GM12878 (cell line): ENCODE measurements around the gene MICALL2. TPM values are rescaled to one million over a fixed set of nuclear protein-coding genes. Genes with fewer than 3 reads are reported as not detected.

Experiments
- ATAC-seq: fragments of 200-7000 bp; cut with Tn5 transposase; 3 replicates; pipeline ENCODE4 v1.9.1; 2020; ENCODE audit warnings: mild to moderate bottlenecking, moderate library complexity
- BruUV-seq: library from RNA; stranded (reverse); fragments of 400-500 nt; replicated peaks from 2 replicates; lab custom pipeline; 2021; lab: Mats Ljungman, UMichigan
- CTCF ChIA-PET: fragments of 300-600 bp; sonication (Branson Sonifier 250); formaldehyde crosslinking; extraction: SDS; loops from one replicate; lab custom pipeline; 2021; ENCODE audit warnings: inconsistent platforms; lab: Yijun Ruan, JAX
- POLR2A ChIA-PET: fragments of 350-600 bp; formaldehyde crosslinking; extraction: SDS; loops from one replicate; lab custom pipeline; 2021; ENCODE audit warnings: inconsistent platforms; lab: Charles Lee
- RAD21 ChIA-PET: fragments of 300-600 bp; sonication (Branson Sonifier 250); formaldehyde crosslinking; loops from one replicate; lab custom pipeline; 2023; ENCODE audit warnings: antibody characterized with exemption; ENCODE audit not compliant: unreplicated experiment; lab: Charles Lee
- SMC1A ChIA-PET: fragments of 300-600 bp; sonication (Branson Sonifier 250); formaldehyde crosslinking; loops from one replicate; lab custom pipeline; 2023; ENCODE audit not compliant: unreplicated experiment, uncharacterized antibody; lab: Charles Lee
- DNase-seq: peaks from one replicate; pipeline ENCODE4 v3.0.0-alpha.2; 2011; ENCODE audit warnings: low read depth, low spot score
- FAIRE-seq: peaks from 3 replicates; lab custom pipeline; 2011; peaks lifted over from hg19 to GRCh38; lab: Jason Lieb, UNC
- H2AFZ ChIP-seq: 2 replicates; pipeline ENCODE4 v1.6.0; 2011; ENCODE audit warnings: low read depth, low read length, control low read depth; ENCODE audit not compliant: control insufficient read depth
- H3K27ac ChIP-seq: 2 replicates; pipeline ENCODE4 v1.5.1; 2011; ENCODE audit warnings: control low read depth; ENCODE audit not compliant: control insufficient read depth, insufficient read depth
- H3K27me3 ChIP-seq, 2 experiments: replicated peaks in 1 of 2; 2 replicates each; pipeline versions ENCODE4 v1.6.0 to v1.6.1; 2011; ENCODE audit warnings: low read length in 1 of 2; ENCODE audit not compliant: control insufficient read depth in 2 of 2, insufficient read depth in 2 of 2
- H3K36me3 ChIP-seq, 2 experiments: 2 replicates each; pipeline ENCODE4 v1.5.1; 2011; ENCODE audit warnings: low read length in 1 of 2; ENCODE audit not compliant: control insufficient read depth in 2 of 2, insufficient read depth in 2 of 2
- H3K4me1 ChIP-seq: 2 replicates; pipeline ENCODE4 v1.6.1; 2011; ENCODE audit warnings: mild to moderate bottlenecking, low read length, moderate library complexity, mixed read lengths; ENCODE audit not compliant: control insufficient read depth, insufficient read depth
- H3K4me2 ChIP-seq: 2 replicates; pipeline ENCODE4 v1.6.0; 2011; ENCODE audit warnings: control low read depth; ENCODE audit not compliant: control insufficient read depth, insufficient read depth
- H3K4me3 ChIP-seq: fragments of 200-600 bp; sonication (generic); 2 replicates; pipeline ENCODE4 v1.5.1; 2016
- H3K79me2 ChIP-seq: 2 replicates; pipeline ENCODE4 v1.6.0; 2011; ENCODE audit warnings: low read length; ENCODE audit not compliant: control insufficient read depth, insufficient read depth
- H3K9ac ChIP-seq: 2 replicates; pipeline ENCODE4 v1.8.0; 2011; ENCODE audit warnings: low read length, control low read depth, mixed read lengths; ENCODE audit not compliant: control insufficient read depth, insufficient read depth
- H3K9me3 ChIP-seq: replicated peaks from 3 replicates; pipeline ENCODE4 v1.5.1; 2011; ENCODE audit warnings: mild to moderate bottlenecking, low read length; ENCODE audit not compliant: control insufficient read depth, insufficient read depth
- H4K20me1 ChIP-seq: 2 replicates; pipeline ENCODE4 v1.6.0; 2011; ENCODE audit not compliant: control insufficient read depth, insufficient read depth
- BRCA1 ChIP-seq: IDR thresholded peaks from 2 replicates; pipeline ENCODE4 v1.6.1; 2011; ENCODE audit warnings: low read depth, low read length, improper control_type of control experiment
- CREB1 ChIP-seq: IDR thresholded peaks from 2 replicates; pipeline ENCODE4 v1.6.1; 2012; ENCODE audit warnings: low read depth, mild to moderate bottlenecking, inconsistent platforms
- CTCF ChIP-seq, 3 experiments: IDR thresholded peaks in 2 of 3; conservative IDR thresholded peaks in 1 of 3; 2 replicates each; pipeline ENCODE4 v1.5.1; 2011; ENCODE audit warnings: low read depth in 3 of 3, low read length in 3 of 3, mild to moderate bottlenecking in 3 of 3, control low read depth in 2 of 3, moderate library complexity in 2 of 3, inconsistent platforms in 1 of 3, mixed read lengths in 1 of 3; ENCODE audit not compliant: control insufficient read depth in 2 of 3, insufficient read depth in 1 of 3; ENCODE audit errors: extremely low read depth in 1 of 3
- GATAD2B ChIP-seq: fragments of 450-650 bp; conservative IDR thresholded peaks from 2 replicates; pipeline ENCODE4 v1.6.1; 2017; ENCODE audit warnings: low read depth, mild to moderate bottlenecking, moderate library complexity
- IKZF1 ChIP-seq: fragments of 450-650 bp; conservative IDR thresholded peaks from 2 replicates; pipeline ENCODE4 v1.6.1; 2017; ENCODE audit warnings: antibody characterized with exemption, mild to moderate bottlenecking
- JUNB ChIP-seq: IDR thresholded peaks from 2 replicates; pipeline ENCODE4 v1.6.1; 2016; ENCODE audit warnings: antibody characterized with exemption, mild to moderate bottlenecking
- MXI1 ChIP-seq: fragments of 150-350 bp; IDR thresholded peaks from 2 replicates; pipeline ENCODE4 v1.6.1; 2011; ENCODE audit warnings: low read depth, mild to moderate bottlenecking, inconsistent platforms, low read length, improper control_type of control experiment
- NBN ChIP-seq: fragments of 450-650 bp; IDR thresholded peaks from 2 replicates; pipeline ENCODE4 v1.6.1; 2016
- NR2C1 ChIP-seq: fragments of 450-650 bp; IDR thresholded peaks from 2 replicates; pipeline ENCODE4 v1.6.1; 2017; ENCODE audit warnings: antibody characterized with exemption, mild to moderate bottlenecking, moderate library complexity
- NRF1 ChIP-seq: conservative IDR thresholded peaks from 2 replicates; pipeline ENCODE4 v1.6.1; 2011; ENCODE audit warnings: mild to moderate bottlenecking, low read depth, low read length, improper control_type of control experiment
- REST ChIP-seq: IDR thresholded peaks from 2 replicates; pipeline ENCODE4 v1.6.1; 2012; ENCODE audit warnings: mild to moderate bottlenecking, low read depth, low read length
- SIN3A ChIP-seq: IDR thresholded peaks from 2 replicates; pipeline ENCODE4 v1.6.1; 2012; ENCODE audit warnings: low read depth, low read length, improper control_type of control experiment
- STAT3 ChIP-seq: IDR thresholded peaks from 2 replicates; pipeline ENCODE4 v1.6.1; 2011; ENCODE audit warnings: low read depth, low read length, improper control_type of control experiment
- ZBTB40 ChIP-seq: fragments of 450-650 bp; IDR thresholded peaks from 2 replicates; pipeline ENCODE4 v1.6.1; 2016; ENCODE audit warnings: mild to moderate bottlenecking, moderate library complexity, borderline replicate concordance
- WGBS: methylation state at CpG from one replicate; pipeline ENCODE4 v1.1.6; 2016; ENCODE audit warnings: low lambda C conversion rate; ENCODE audit not compliant: insufficient replicate concordance, insufficient coverage; ENCODE audit errors: missing lambda C conversion rate; 5-methylcytosine and 5-hydroxymethylcytosine counted together
- in situ Hi-C: fragments of 300-500 bp; cut with MboI; formaldehyde crosslinking; loops from 9 replicates; pipeline ENCODE4 v1.14.3; 2018; ENCODE audit warnings: mixed read lengths
- intact Hi-C: fragments of 100-400 bp; cut with micrococcal nuclease; formaldehyde crosslinking; loops from one replicate; pipeline ENCODE4 v1.14.2; 2022; ENCODE audit not compliant: unreplicated experiment
- polyA plus RNA-seq, 11 experiments: library from polyadenylated mRNA; depleted of rRNA in 4 of 11; unstranded in 6 of 11; stranded (reverse) in 5 of 11; fragments of >200 nt; fragmentation: Nextera tagmentation in 4 of 11; fragmentation: Illumina TruSeq in 1 of 11; extraction: Ambion mirVana in 4 of 11; extraction: Trizol in 1 of 11; gene quantifications; 1 replicate in 1 of 11; 2 replicates in 10 of 11; pipeline versions ENCODE4 v1.2.1 to v1.2.3, GENCODE V29; 2011 to 2016; ENCODE audit warnings: inconsistent platforms in 2 of 11, missing spikeins in 2 of 11, low read depth in 1 of 11
- total RNA-seq, 4 experiments: library from RNA; depleted of rRNA in 3 of 4; stranded (reverse); fragments of >200 nt in 3 of 4; fragmentation: Illumina TruSeq in 1 of 4; extraction: Trizol in 1 of 4; gene quantifications; 2 replicates each; pipeline versions ENCODE4 v1.2.1 to v1.2.3, GENCODE V29; 2013 to 2021

The MICALL2 gene
- total and polyA plus RNA-seq, 10 of the 15 experiments (the other 5 are each of a cell fraction or from before 2014, with no cell fraction given): 0.04 to 1.7 (median 0.83) TPM; not detected in 3

GRCh38 chr7:1460821-1461645 is 1.8 kb upstream of the MICALL2 start:
- no TSS peak for BruUV-seq
- ChIA-PET RAD21 (interaction anchor here (0.5 to 0.7 kb wide), 3 partner anchors 100 to 1170 kb away, joined by 3 to 4 read pairs (median 3); no protein-coding TSS in a partner anchor), POLR2A (no interaction called here), SMC1A (no interaction called here), CTCF (interaction anchor here (0.8 kb wide), 2 partner anchors 13 to 49 kb away, joined by 3 to 4 read pairs; no protein-coding TSS in a partner anchor)
- no peak overlapping the region for H3K27ac ChIP-seq
- H3K79me2 ChIP-seq: no peaks in the 10 kb centered on the region
- no peak for FAIRE-seq
- peaks cover 17% of the 10 kb centered on the region for H3K4me1 ChIP-seq
- ATAC-seq: no peak
- H3K4me2 ChIP-seq: peak overlapping the region; percentile 72; the same call in 1 of the 2 replicates
- no peaks in the 10 kb centered on the region; a peak in 1 of 4 replicates for H3K27me3 ChIP-seq
- no peak for DNase-seq
- intact Hi-C loops: no loop called here
- no peak overlapping the region for H3K4me3 ChIP-seq
- no peaks in the 10 kb centered on the region for H3K36me3 ChIP-seq
- no peak overlapping the region; the same call in 1 of the 2 replicates for H2AFZ ChIP-seq
- no peak overlapping the region; the same call in 1 of the 2 replicates for H3K9ac ChIP-seq
- 59% methylated on average over 27 of the region's 30 CpGs for WGBS
- H3K9me3 ChIP-seq: no peaks in the 10 kb centered on the region
- H4K20me1 ChIP-seq: no peaks in the 10 kb centered on the region
- in situ Hi-C loops: no loop called here
- TF ChIP-seq NRF1 (no peak), STAT3 (no peak), NBN (no peak), REST (no peak), NR2C1 (no peak), BRCA1 (no peak), SIN3A (no peak), JUNB (no peak), IKZF1 (peak; percentile 60), GATAD2B (peak; percentile 46; the same call in 1 of the 2 replicates), MXI1 (no peak), ZBTB40 (no peak), CTCF (IDR thresholded peaks at IDR 0.05 in 2 of 3, conservative IDR thresholded peaks at IDR 0.05 in 1 of 3; ENCODE audit: control insufficient read depth in 2 of 3, extremely low read depth in 1 of 3, insufficient read depth in 1 of 3, low read depth in 3 of 3, low read length in 3 of 3) (no peak), CREB1 (no peak)
